Common myeloid progenitor, CD34-positive (primary cell): ENCODE results near the gene RMND5A.
"Not testable (repeated sequence)": the region's sequence is repeated elsewhere in the genome, so short reads cannot be mapped to it uniquely, and the experiment has no call there.

ENCODE experiments used
- CTCF ChIA-PET: fragments of 350-600 bp; sonication (Branson Sonifier 250); formaldehyde crosslinking; loops from one replicate; lab custom pipeline; 2021; ENCODE audit warnings: antibody characterized with exemption; lab: Charles Lee
- POLR2A ChIA-PET: fragments of 350-600 bp; sonication (Branson Sonifier 250); formaldehyde crosslinking; loops from one replicate; lab custom pipeline; 2021; ENCODE audit warnings: antibody characterized with exemption; lab: Charles Lee
- DNase-seq, 3 donors: peaks; one replicate each; pipeline versions ENCODE4 v3.0.0 to v3.0.0-alpha.2; 2013
- H3K27ac ChIP-seq, 2 experiments: 1 replicate in 1 of 2; 2 replicates in 1 of 2; pipeline ENCODE4 v1.7.0; 2013; ENCODE audit warnings: inconsistent platforms in 2 of 2, low read length in 2 of 2, mild to moderate bottlenecking in 2 of 2, low read depth in 1 of 2, moderate library complexity in 1 of 2; ENCODE audit not compliant: severe bottlenecking in 2 of 2, insufficient read depth in 1 of 2, poor library complexity in 1 of 2
- H3K27me3 ChIP-seq, 5 experiments: replicated peaks in 2 of 5; 1 replicate in 3 of 5; 2 replicates in 2 of 5; pipeline versions ENCODE4 v1.6.1 to v1.7.0; 2013; ENCODE audit warnings: low read length in 4 of 5, mild to moderate bottlenecking in 2 of 5, moderate library complexity in 2 of 5, inconsistent platforms in 1 of 5; ENCODE audit not compliant: insufficient read depth in 5 of 5, control insufficient read depth in 4 of 5
- H3K36me3 ChIP-seq, 4 experiments: 1 replicate in 2 of 4; 2 replicates in 2 of 4; pipeline versions ENCODE4 v1.6.1 to v1.7.0; 2013; ENCODE audit warnings: low read length in 3 of 4, control low read depth in 1 of 4, mild to moderate bottlenecking in 1 of 4; ENCODE audit not compliant: control insufficient read depth in 4 of 4, insufficient read depth in 4 of 4
- H3K4me1 ChIP-seq, 4 experiments: 1 replicate in 3 of 4; 2 replicates in 1 of 4; pipeline versions ENCODE4 v1.6.1 to v1.7.1; 2013; ENCODE audit warnings: low read length in 3 of 4, mild to moderate bottlenecking in 3 of 4, control low read depth in 1 of 4, inconsistent platforms in 1 of 4, moderate library complexity in 1 of 4; ENCODE audit not compliant: control insufficient read depth in 4 of 4, insufficient read depth in 4 of 4; ENCODE audit errors: control extremely low read depth in 1 of 4
- H3K4me3 ChIP-seq, 7 experiments: 1 replicate in 4 of 7; 2 replicates in 3 of 7; pipeline versions ENCODE4 v1.5.1 to v1.7.0; 2013; ENCODE audit warnings: mild to moderate bottlenecking in 7 of 7, low read length in 6 of 7, moderate library complexity in 6 of 7, inconsistent platforms in 2 of 7, low read depth in 2 of 7, control low read depth in 1 of 7; ENCODE audit not compliant: insufficient read depth in 4 of 7, control insufficient read depth in 1 of 7; ENCODE audit errors: extremely low read depth in 1 of 7
- H3K9me3 ChIP-seq, 5 experiments: 1 replicate in 4 of 5; 2 replicates in 1 of 5; pipeline versions ENCODE4 v1.6.1 to v1.7.1; 2013; ENCODE audit warnings: low read length in 4 of 5, mild to moderate bottlenecking in 2 of 5, inconsistent platforms in 1 of 5, low read depth in 1 of 5, moderate library complexity in 1 of 5; ENCODE audit not compliant: control insufficient read depth in 4 of 5, insufficient read depth in 2 of 5; ENCODE audit errors: control extremely low read depth in 1 of 5
- WGBS: methylation state at CpG from one replicate; pipeline ENCODE4 v1.1.5; 2013; ENCODE audit not compliant: insufficient coverage; 5-methylcytosine and 5-hydroxymethylcytosine counted together

The RMND5A gene

DNA sequence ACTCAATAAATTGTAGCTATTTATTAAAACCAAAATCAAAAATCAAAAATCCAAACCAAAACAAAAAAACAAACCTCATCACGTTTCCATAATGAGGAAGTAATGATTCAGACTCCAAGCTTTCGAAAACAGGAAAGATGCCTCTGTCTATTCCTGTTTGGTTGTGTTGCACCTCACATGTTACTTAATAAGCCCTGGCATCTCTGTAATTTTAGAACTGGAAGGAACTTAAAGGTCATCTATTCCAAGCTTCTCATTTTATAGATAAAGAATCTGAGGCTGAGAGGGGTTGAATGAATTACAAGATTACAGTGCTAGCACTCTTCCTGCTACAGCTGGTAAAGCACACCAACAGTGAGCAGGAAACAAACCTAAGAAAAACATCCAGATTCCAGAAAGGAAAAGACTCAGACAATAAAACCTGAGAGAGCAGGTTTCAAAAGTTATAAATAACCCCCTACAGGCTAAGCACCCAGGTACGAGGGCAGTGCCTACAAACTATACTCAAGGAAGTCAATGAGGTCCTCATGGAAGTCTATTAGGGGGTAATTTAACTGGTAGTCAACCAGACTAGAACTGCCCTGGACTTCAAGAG lies 5.4 kb upstream of the RMND5A start:
- CTCF ChIA-PET, H3K4me1 ChIP-seq, H3K4me3 ChIP-seq, H3K36me3 ChIP-seq, DNase-seq, H3K27ac ChIP-seq, H3K27me3 ChIP-seq, POLR2A ChIA-PET, H3K9me3 ChIP-seq: not testable (repeated sequence)
- WGBS: no CpG with 5 or more reads among the region's 3 CpGs

DNA sequence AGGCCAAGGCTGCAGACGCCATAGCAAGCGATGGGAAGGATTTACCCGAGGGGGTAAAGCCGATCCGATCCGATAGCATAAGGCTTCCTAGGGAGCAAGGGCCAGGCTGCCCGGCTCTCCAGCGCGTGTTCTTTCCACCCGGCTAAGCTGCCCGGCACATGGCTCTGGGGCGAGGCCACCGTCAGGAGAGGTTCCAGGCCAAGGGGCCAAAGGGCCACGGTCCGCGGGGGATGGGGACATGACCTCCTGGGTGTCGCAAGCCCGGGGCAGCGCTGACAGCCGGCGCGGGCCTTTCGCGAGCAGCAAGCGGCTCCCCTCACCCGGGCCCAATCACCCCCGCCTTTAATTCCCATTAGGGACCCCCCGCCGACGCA lies 841 bp upstream of the RMND5A start:
- DNase-seq, H3K4me1 ChIP-seq, CTCF ChIA-PET, H3K27me3 ChIP-seq, POLR2A ChIA-PET, H3K9me3 ChIP-seq, H3K36me3 ChIP-seq: not testable (repeated sequence)
- Histone ChIP-seq H3K27ac (peak overlapping the region in 1 of 2 experiments; percentile 79), H3K4me3 (peak overlapping the region in 5 of 7 experiments; percentile 11 to 74 (median 50))
- WGBS: no CpG with 5 or more reads among the region's 30 CpGs

GRCh38 chr2:86720540-86721320 lies 639 bp downstream of the RMND5A start:
- CTCF ChIA-PET, POLR2A ChIA-PET, H3K9me3 ChIP-seq, H3K27me3 ChIP-seq, H3K36me3 ChIP-seq, H3K4me1 ChIP-seq: not testable (repeated sequence)
- peak overlapping the region; percentile 40 to 79 for H3K27ac ChIP-seq
- peak; percentile 49 to 79 (median 64) for DNase-seq
- peak overlapping the region; percentile 47 to 81 (median 70) for H3K4me3 ChIP-seq
- 0% methylated on average over 9 of the region's 85 CpGs for WGBS

DNA sequence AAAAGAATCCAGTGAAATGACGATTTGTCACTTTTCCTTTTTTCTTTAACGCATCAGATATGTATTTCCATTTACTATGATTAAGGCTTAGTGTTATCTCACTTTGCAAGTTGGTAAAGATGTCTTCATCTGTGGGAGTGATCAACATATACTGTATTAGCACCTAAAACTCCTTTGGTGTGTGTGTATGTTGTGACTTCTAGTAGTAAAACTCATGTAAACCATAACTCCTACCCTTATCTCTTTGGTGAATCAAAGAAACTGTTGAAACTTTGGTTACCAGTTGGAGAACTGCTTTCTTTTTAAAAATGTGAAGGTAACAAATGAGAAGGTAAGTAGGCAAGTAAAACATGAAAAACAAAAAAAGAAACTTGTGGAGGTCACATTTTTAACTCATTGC lies 5.6 kb downstream of the RMND5A start:
- H3K27ac ChIP-seq, H3K36me3 ChIP-seq, CTCF ChIA-PET, H3K4me1 ChIP-seq, H3K9me3 ChIP-seq, H3K4me3 ChIP-seq, POLR2A ChIA-PET, H3K27me3 ChIP-seq, DNase-seq: not testable (repeated sequence)
- WGBS: no CpG with 5 or more reads among the region's 2 CpGs

DNA sequence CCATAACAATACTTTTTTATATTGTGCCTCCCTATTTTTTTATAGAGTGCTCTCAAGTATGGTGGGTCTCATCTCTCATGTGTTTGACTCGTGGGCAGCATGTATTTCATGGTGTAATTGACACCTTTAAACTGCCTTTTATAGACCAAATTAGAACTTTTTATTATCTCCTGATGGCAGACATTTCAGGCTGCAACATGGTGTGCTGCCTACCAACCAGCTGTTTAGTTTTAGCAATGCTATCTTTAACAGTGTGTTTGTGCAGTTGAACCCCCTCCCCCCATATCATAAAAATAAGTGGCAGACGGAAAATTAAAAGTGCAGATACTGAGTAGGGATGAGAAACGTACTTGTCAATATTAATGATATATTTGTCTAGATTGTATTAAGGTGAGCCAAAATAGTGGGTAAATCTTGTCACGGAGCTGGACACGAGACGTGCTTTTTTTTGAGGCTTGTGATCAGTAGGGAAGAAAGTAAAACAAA lies 12.0 kb downstream of the RMND5A start:
- CTCF ChIA-PET, H3K9me3 ChIP-seq, H3K4me1 ChIP-seq, H3K27ac ChIP-seq, POLR2A ChIA-PET, H3K4me3 ChIP-seq, H3K36me3 ChIP-seq, H3K27me3 ChIP-seq: not testable (repeated sequence)
- no CpG with 5 or more reads among the region's 6 CpGs for WGBS
- DNase-seq: peak in 1 of 3 donors; percentile 37

- H3K4me1 ChIP-seq, H3K27ac ChIP-seq, H3K9me3 ChIP-seq, H3K36me3 ChIP-seq, POLR2A ChIA-PET, H3K27me3 ChIP-seq, H3K4me3 ChIP-seq, DNase-seq, CTCF ChIA-PET: not testable (repeated sequence)
These were observed 12.7 kb downstream of the RMND5A start for GRCh38 chr2:86732837-86733236.

- POLR2A ChIA-PET, H3K9me3 ChIP-seq, CTCF ChIA-PET, H3K4me3 ChIP-seq, H3K27ac ChIP-seq, H3K36me3 ChIP-seq, H3K27me3 ChIP-seq, H3K4me1 ChIP-seq, DNase-seq: not testable (repeated sequence)
- WGBS: no CpG with 5 or more reads among the region's 4 CpGs
These were observed 13.4 kb downstream of the RMND5A start for GRCh38 chr2:86733528-86733927.
